HepG2 (cell line): ENCODE data around the gene LYZL1. TPM values are rescaled to one million over a fixed set of nuclear protein-coding genes. Genes with fewer than 3 reads are reported as not detected.

Experiments
- ARNT2 ChIP-seq: sonication (generic); formaldehyde crosslinking; IDR thresholded peaks from 2 replicates; pipeline ENCODE4 v1.8.0; 2022; ENCODE audit warnings: mild to moderate bottlenecking, low read depth, missing genetic modification reagents, moderate library complexity
- FOXA3 ChIP-seq: IDR thresholded peaks from 2 replicates; pipeline ENCODE4 v1.6.1; 2016; ENCODE audit warnings: missing genetic modification reagents, missing compliant biosample characterization
- NCOA5 ChIP-seq: sonication (generic); formaldehyde crosslinking; IDR thresholded peaks from 2 replicates; pipeline ENCODE4 v1.4.0; 2020; ENCODE audit warnings: missing genetic modification reagents
- PHF21A ChIP-seq: sonication (generic); formaldehyde crosslinking; IDR thresholded peaks from 2 replicates; pipeline ENCODE4 v1.5.0; 2020; ENCODE audit warnings: mild to moderate bottlenecking, missing genetic modification reagents
- POLR2A ChIP-seq, 2 experiments: IDR thresholded peaks; 2 replicates each; pipeline ENCODE4 v1.6.1; 2011; ENCODE audit warnings: low read depth in 2 of 2, low read length in 2 of 2, mild to moderate bottlenecking in 1 of 2, moderate library complexity in 1 of 2; ENCODE audit not compliant: insufficient read depth in 1 of 2
- RORA ChIP-seq: sonication (generic); formaldehyde crosslinking; IDR thresholded peaks from 2 replicates; pipeline ENCODE4 v1.5.0; 2020; ENCODE audit warnings: mild to moderate bottlenecking, missing genetic modification reagents, moderate library complexity
- ZNF34 ChIP-seq: sonication (generic); formaldehyde crosslinking; IDR thresholded peaks from 2 replicates; pipeline ENCODE4 v1.4.0; 2020; ENCODE audit warnings: mild to moderate bottlenecking, missing genetic modification reagents, borderline replicate concordance
- ZNF619 ChIP-seq: sonication (generic); formaldehyde crosslinking; IDR thresholded peaks from 2 replicates; pipeline ENCODE4 v1.4.0; 2020; ENCODE audit warnings: mild to moderate bottlenecking, missing genetic modification reagents
- ZNF879 ChIP-seq: sonication (generic); formaldehyde crosslinking; IDR thresholded peaks from 2 replicates; pipeline ENCODE4 v1.8.1; 2023; ENCODE audit warnings: missing genetic modification reagents
- polyA plus RNA-seq, 8 experiments: library from polyadenylated mRNA; depleted of rRNA in 3 of 8; stranded (reverse) in 7 of 8; unstranded in 1 of 8; fragments of >200 nt; fragmentation: Illumina TruSeq in 4 of 8; extraction: Trizol in 4 of 8; gene quantifications; 2 replicates each; pipeline versions ENCODE4 v1.2.1 to v1.2.3, GENCODE V29; 2011 to 2016; ENCODE audit warnings: low read depth in 4 of 8, missing spikeins in 1 of 8, mixed read lengths in 1 of 8; ENCODE audit not compliant: insufficient read depth in 1 of 8
- total RNA-seq, 5 experiments: library from RNA; depleted of rRNA; stranded (reverse); fragments of >200 nt; fragmentation: Illumina TruSeq; extraction: Trizol; gene quantifications; 2 replicates each; pipeline ENCODE4 v1.2.3, GENCODE V29; 2016; ENCODE audit warnings: low read depth in 1 of 5
- TF ChIP-seq, protein P1 (sequence below), 2 experiments: IDR thresholded peaks; 2 replicates each; pipeline ENCODE4 v1.6.1; 2011 to 2012; ENCODE audit warnings: low read length in 2 of 2, borderline replicate concordance in 1 of 2, low read depth in 1 of 2, mild to moderate bottlenecking in 1 of 2, moderate library complexity in 1 of 2
- TF ChIP-seq, protein P2 (sequence below): sonication (generic); formaldehyde crosslinking; conservative IDR thresholded peaks from 2 replicates; pipeline ENCODE4 v1.4.0; 2020; ENCODE audit warnings: mild to moderate bottlenecking, missing genetic modification reagents, moderate library complexity
- TF ChIP-seq, protein P3 (sequence below): sonication (generic); formaldehyde crosslinking; IDR thresholded peaks from 2 replicates; pipeline ENCODE4 v1.4.0; 2020; ENCODE audit warnings: low read depth, mild to moderate bottlenecking, missing genetic modification reagents
- TF ChIP-seq, protein P4 (sequence below): IDR thresholded peaks from 2 replicates; pipeline ENCODE4 v1.4.0; 2020; ENCODE audit warnings: mild to moderate bottlenecking, missing genetic modification reagents
- TF ChIP-seq, protein P5 (sequence below): sonication (generic); formaldehyde crosslinking; IDR thresholded peaks from 2 replicates; pipeline ENCODE4 v1.4.0; 2020; ENCODE audit warnings: missing genetic modification reagents

LYZL1 gene
- total and polyA plus RNA-seq, 2 of the 13 experiments (the other 11 are each of a cell fraction or from before 2014, with no cell fraction given): not detected

DNA sequence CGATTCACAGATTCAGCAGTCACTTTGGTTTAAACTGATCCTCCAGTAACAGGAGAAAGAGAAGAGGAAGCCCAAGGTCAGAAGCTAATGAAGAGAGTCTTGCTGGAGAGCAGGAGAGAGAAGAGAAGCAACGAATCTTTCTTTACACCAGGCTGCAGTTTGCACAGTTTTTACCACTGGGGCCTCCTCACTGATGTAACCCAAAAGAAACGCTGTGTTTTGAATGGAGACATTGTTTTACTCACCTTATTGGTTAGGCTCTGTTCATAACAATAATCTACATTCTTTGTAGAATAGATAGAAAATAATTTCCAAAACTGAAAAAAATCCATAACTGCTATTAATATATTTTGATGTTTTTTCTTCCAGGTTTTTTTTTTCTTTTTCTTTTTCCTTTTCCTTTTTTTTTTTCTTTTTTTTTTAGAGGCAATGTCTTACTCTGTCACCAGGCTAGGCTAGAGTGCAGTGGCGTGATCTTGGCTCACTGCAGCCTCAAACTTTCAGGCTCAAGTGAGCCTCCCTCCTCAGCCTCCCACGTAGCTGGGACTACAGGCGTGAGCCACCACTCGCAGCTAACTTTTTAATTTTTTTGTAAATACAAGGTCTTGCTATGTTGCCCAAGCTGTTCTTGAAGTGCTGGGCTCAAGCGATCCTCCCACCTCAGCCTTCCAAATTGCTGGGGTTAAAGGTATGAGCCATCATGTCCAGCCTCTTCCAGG lies 27.6 kb downstream of the LYZL1 start (continued):
- TF ChIP-seq, protein P1, sequence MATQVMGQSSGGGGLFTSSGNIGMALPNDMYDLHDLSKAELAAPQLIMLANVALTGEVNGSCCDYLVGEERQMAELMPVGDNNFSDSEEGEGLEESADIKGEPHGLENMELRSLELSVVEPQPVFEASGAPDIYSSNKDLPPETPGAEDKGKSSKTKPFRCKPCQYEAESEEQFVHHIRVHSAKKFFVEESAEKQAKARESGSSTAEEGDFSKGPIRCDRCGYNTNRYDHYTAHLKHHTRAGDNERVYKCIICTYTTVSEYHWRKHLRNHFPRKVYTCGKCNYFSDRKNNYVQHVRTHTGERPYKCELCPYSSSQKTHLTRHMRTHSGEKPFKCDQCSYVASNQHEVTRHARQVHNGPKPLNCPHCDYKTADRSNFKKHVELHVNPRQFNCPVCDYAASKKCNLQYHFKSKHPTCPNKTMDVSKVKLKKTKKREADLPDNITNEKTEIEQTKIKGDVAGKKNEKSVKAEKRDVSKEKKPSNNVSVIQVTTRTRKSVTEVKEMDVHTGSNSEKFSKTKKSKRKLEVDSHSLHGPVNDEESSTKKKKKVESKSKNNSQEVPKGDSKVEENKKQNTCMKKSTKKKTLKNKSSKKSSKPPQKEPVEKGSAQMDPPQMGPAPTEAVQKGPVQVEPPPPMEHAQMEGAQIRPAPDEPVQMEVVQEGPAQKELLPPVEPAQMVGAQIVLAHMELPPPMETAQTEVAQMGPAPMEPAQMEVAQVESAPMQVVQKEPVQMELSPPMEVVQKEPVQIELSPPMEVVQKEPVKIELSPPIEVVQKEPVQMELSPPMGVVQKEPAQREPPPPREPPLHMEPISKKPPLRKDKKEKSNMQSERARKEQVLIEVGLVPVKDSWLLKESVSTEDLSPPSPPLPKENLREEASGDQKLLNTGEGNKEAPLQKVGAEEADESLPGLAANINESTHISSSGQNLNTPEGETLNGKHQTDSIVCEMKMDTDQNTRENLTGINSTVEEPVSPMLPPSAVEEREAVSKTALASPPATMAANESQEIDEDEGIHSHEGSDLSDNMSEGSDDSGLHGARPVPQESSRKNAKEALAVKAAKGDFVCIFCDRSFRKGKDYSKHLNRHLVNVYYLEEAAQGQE (IDR thresholded peaks at IDR 0.05; ENCODE audit: borderline replicate concordance in 1 of 2, low read depth in 1 of 2, low read length in 2 of 2): no peak
- TF ChIP-seq POLR2A (IDR thresholded peaks at IDR 0.05; ENCODE audit: insufficient read depth in 1 of 2, low read depth in 2 of 2, low read length in 2 of 2) (no peak), NCOA5 (CRISPR knock-in tag) (no peak), FOXA3 (CRISPR knock-in tag) (no peak), RORA (CRISPR knock-in tag) (no peak), ARNT2 (CRISPR knock-in tag) (no peak), ZNF879 (no peak), ZNF34 (CRISPR knock-in tag) (no peak), PHF21A (CRISPR knock-in tag) (no peak), ZNF619 (CRISPR knock-in tag) (no peak)
- TF ChIP-seq, protein P2, sequence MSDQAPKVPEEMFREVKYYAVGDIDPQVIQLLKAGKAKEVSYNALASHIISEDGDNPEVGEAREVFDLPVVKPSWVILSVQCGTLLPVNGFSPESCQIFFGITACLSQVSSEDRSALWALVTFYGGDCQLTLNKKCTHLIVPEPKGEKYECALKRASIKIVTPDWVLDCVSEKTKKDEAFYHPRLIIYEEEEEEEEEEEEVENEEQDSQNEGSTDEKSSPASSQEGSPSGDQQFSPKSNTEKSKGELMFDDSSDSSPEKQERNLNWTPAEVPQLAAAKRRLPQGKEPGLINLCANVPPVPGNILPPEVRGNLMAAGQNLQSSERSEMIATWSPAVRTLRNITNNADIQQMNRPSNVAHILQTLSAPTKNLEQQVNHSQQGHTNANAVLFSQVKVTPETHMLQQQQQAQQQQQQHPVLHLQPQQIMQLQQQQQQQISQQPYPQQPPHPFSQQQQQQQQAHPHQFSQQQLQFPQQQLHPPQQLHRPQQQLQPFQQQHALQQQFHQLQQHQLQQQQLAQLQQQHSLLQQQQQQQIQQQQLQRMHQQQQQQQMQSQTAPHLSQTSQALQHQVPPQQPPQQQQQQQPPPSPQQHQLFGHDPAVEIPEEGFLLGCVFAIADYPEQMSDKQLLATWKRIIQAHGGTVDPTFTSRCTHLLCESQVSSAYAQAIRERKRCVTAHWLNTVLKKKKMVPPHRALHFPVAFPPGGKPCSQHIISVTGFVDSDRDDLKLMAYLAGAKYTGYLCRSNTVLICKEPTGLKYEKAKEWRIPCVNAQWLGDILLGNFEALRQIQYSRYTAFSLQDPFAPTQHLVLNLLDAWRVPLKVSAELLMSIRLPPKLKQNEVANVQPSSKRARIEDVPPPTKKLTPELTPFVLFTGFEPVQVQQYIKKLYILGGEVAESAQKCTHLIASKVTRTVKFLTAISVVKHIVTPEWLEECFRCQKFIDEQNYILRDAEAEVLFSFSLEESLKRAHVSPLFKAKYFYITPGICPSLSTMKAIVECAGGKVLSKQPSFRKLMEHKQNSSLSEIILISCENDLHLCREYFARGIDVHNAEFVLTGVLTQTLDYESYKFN (CRISPR knock-in tag): no peak
- TF ChIP-seq, protein P3, sequence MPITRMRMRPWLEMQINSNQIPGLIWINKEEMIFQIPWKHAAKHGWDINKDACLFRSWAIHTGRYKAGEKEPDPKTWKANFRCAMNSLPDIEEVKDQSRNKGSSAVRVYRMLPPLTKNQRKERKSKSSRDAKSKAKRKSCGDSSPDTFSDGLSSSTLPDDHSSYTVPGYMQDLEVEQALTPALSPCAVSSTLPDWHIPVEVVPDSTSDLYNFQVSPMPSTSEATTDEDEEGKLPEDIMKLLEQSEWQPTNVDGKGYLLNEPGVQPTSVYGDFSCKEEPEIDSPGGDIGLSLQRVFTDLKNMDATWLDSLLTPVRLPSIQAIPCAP (CRISPR knock-in tag): no peak
- TF ChIP-seq, protein P4, sequence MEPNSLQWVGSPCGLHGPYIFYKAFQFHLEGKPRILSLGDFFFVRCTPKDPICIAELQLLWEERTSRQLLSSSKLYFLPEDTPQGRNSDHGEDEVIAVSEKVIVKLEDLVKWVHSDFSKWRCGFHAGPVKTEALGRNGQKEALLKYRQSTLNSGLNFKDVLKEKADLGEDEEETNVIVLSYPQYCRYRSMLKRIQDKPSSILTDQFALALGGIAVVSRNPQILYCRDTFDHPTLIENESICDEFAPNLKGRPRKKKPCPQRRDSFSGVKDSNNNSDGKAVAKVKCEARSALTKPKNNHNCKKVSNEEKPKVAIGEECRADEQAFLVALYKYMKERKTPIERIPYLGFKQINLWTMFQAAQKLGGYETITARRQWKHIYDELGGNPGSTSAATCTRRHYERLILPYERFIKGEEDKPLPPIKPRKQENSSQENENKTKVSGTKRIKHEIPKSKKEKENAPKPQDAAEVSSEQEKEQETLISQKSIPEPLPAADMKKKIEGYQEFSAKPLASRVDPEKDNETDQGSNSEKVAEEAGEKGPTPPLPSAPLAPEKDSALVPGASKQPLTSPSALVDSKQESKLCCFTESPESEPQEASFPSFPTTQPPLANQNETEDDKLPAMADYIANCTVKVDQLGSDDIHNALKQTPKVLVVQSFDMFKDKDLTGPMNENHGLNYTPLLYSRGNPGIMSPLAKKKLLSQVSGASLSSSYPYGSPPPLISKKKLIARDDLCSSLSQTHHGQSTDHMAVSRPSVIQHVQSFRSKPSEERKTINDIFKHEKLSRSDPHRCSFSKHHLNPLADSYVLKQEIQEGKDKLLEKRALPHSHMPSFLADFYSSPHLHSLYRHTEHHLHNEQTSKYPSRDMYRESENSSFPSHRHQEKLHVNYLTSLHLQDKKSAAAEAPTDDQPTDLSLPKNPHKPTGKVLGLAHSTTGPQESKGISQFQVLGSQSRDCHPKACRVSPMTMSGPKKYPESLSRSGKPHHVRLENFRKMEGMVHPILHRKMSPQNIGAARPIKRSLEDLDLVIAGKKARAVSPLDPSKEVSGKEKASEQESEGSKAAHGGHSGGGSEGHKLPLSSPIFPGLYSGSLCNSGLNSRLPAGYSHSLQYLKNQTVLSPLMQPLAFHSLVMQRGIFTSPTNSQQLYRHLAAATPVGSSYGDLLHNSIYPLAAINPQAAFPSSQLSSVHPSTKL: no peak; the same call in 1 of the 2 replicates
- TF ChIP-seq, protein P5, sequence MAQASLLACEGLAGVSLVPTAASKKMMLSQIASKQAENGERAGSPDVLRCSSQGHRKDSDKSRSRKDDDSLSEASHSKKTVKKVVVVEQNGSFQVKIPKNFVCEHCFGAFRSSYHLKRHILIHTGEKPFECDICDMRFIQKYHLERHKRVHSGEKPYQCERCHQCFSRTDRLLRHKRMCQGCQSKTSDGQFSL (CRISPR knock-in tag): no peak
